DND-41 (cell line): ENCODE results near the gene LAMTOR3.

Experiments used
- EZH2 ChIP-seq: IDR thresholded peaks from 3 replicates; pipeline ENCODE4 v1.6.1; 2012; ENCODE audit warnings: borderline replicate concordance, low read depth, mild to moderate bottlenecking, moderate library complexity, low read length, inconsistent platforms; ENCODE audit not compliant: severe bottlenecking
- TF ChIP-seq, protein P1 (sequence below): IDR thresholded peaks from 2 replicates; pipeline ENCODE4 v1.5.1; 2012; ENCODE audit warnings: borderline replicate concordance, low read length, moderate library complexity, mild to moderate bottlenecking; ENCODE audit not compliant: poor library complexity, severe bottlenecking; ENCODE audit errors: extremely low read depth

DNA sequence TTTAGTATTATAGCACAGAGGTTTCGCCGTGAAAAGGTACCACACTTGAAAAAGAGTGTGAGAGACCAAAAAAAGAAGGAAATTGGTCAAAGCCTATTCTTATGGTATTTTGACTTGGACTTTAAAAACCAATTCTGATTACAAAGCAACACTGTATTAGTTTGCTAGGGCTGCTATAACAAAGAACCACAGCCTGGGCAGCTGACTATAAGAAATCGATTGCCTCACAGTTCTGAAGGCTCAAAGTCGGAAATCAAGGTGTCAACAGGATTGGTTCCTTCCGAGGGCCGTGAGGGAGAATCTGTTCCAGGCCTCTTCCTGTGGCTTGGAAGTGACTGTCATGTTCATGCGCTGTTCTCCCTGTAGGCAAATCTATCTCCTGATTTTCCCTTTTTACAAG is 59.7 kb downstream of the LAMTOR3 start:
- TF ChIP-seq, protein P1, sequence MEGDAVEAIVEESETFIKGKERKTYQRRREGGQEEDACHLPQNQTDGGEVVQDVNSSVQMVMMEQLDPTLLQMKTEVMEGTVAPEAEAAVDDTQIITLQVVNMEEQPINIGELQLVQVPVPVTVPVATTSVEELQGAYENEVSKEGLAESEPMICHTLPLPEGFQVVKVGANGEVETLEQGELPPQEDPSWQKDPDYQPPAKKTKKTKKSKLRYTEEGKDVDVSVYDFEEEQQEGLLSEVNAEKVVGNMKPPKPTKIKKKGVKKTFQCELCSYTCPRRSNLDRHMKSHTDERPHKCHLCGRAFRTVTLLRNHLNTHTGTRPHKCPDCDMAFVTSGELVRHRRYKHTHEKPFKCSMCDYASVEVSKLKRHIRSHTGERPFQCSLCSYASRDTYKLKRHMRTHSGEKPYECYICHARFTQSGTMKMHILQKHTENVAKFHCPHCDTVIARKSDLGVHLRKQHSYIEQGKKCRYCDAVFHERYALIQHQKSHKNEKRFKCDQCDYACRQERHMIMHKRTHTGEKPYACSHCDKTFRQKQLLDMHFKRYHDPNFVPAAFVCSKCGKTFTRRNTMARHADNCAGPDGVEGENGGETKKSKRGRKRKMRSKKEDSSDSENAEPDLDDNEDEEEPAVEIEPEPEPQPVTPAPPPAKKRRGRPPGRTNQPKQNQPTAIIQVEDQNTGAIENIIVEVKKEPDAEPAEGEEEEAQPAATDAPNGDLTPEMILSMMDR: no peak
- TF ChIP-seq EZH2: no peak
